Measurements from ENCODE around the gene MOXD1.

DNA sequence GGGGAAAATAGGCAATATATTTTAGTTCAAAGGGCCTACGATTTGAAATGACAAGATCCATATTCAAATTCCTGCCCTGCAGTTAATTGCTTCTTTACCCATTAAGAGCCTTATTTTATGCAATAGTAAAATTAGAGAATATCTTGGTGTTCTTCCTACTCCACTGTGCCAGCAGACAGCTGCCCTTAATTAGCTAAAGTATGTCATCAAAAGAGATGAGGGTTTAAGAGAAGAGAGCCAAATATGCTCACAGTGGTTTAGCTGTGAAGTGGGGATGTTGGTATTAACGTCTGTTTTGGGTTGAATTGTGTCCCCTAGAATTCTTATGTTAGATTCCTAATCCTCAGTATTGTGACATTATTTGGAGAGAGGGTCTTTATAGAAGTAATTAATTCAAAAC lies 148.1 kb downstream of the MOXD1 start:
- no peak for TF ChIP-seq POLR2A (IDR thresholded peaks at IDR 0.05)
- TF ChIP-seq, protein P1, sequence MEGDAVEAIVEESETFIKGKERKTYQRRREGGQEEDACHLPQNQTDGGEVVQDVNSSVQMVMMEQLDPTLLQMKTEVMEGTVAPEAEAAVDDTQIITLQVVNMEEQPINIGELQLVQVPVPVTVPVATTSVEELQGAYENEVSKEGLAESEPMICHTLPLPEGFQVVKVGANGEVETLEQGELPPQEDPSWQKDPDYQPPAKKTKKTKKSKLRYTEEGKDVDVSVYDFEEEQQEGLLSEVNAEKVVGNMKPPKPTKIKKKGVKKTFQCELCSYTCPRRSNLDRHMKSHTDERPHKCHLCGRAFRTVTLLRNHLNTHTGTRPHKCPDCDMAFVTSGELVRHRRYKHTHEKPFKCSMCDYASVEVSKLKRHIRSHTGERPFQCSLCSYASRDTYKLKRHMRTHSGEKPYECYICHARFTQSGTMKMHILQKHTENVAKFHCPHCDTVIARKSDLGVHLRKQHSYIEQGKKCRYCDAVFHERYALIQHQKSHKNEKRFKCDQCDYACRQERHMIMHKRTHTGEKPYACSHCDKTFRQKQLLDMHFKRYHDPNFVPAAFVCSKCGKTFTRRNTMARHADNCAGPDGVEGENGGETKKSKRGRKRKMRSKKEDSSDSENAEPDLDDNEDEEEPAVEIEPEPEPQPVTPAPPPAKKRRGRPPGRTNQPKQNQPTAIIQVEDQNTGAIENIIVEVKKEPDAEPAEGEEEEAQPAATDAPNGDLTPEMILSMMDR (IDR thresholded peaks at IDR 0.05) = no peak
